Caco-2 (cell line): Measurements from ENCODE around the gene PUS7L. TPM values are rescaled to one million over a fixed set of nuclear protein-coding genes. Genes with fewer than 3 reads are reported as not detected.

ENCODE experiments used
- BruUV-seq: library from RNA; stranded (reverse); fragments of 400-500 nt; replicated peaks from 2 replicates; lab custom pipeline; 2021; lab: Mats Ljungman, UMichigan
- CTCF ChIA-PET: fragments of 300-600 bp; sonication (Branson Sonifier 250); formaldehyde crosslinking; loops from one replicate; lab custom pipeline; 2022; ENCODE audit warnings: antibody characterized with exemption; lab: Charles Lee
- POLR2A ChIA-PET: fragments of 300-600 bp; sonication (Branson Sonifier 250); formaldehyde crosslinking; loops from one replicate; lab custom pipeline; 2022; ENCODE audit warnings: antibody characterized with exemption; lab: Charles Lee
- DNase-seq, 2 experiments: peaks; one replicate each; pipeline versions ENCODE4 v3.0.0 to v3.0.0-alpha.2; 2020 to 2022
- H3K27me3 ChIP-seq: replicated peaks from 2 replicates; pipeline ENCODE4 v1.6.0; 2011; ENCODE audit warnings: low read length; ENCODE audit not compliant: control insufficient read depth, insufficient read depth
- H3K36me3 ChIP-seq: 2 replicates; pipeline ENCODE4 v1.5.1; 2011; ENCODE audit warnings: low read length; ENCODE audit not compliant: control insufficient read depth, insufficient read depth
- H3K4me1 ChIP-seq: fragments of 250-450 bp; sonication (Bioruptor Pico); 2 replicates; pipeline ENCODE4 v1.5.1; 2020; ENCODE audit warnings: mild to moderate bottlenecking
- H3K4me3 ChIP-seq: 2 replicates; pipeline ENCODE4 v1.5.1; 2011; ENCODE audit warnings: low read depth, mild to moderate bottlenecking, control low read depth, low read length
- H3K9me3 ChIP-seq: fragments of 250-450 bp; sonication (Bioruptor Pico); 2 replicates; pipeline ENCODE4 v1.5.1; 2020; ENCODE audit warnings: mild to moderate bottlenecking, moderate library complexity
- H3K27ac Mint-ChIP-seq: one replicate; pipeline ENCODE4 v1.8.0; 2022; ENCODE audit warnings: mixed read lengths; ENCODE audit not compliant: unreplicated experiment
- H3K27me3 Mint-ChIP-seq: one replicate; pipeline ENCODE4 v1.8.0; 2022; ENCODE audit warnings: mixed read lengths; ENCODE audit not compliant: insufficient read depth, unreplicated experiment
- H3K36me3 Mint-ChIP-seq: one replicate; pipeline ENCODE4 v1.8.0; 2022; ENCODE audit warnings: mild to moderate bottlenecking, mixed read lengths; ENCODE audit not compliant: insufficient read depth, unreplicated experiment
- H3K4me1 Mint-ChIP-seq: one replicate; pipeline ENCODE4 v1.8.0; 2022; ENCODE audit warnings: low read depth, mixed read lengths; ENCODE audit not compliant: unreplicated experiment
- H3K4me3 Mint-ChIP-seq: one replicate; pipeline ENCODE4 v1.8.0; 2022; ENCODE audit warnings: mild to moderate bottlenecking, moderate library complexity, mixed read lengths; ENCODE audit not compliant: unreplicated experiment
- H3K9me3 Mint-ChIP-seq: one replicate; pipeline ENCODE4 v1.8.0; 2022; ENCODE audit warnings: mixed read lengths; ENCODE audit not compliant: unreplicated experiment
- intact Hi-C: fragments of 100-400 bp; cut with micrococcal nuclease; formaldehyde crosslinking; loops from one replicate; pipeline ENCODE4 v1.10.0; 2022; ENCODE audit not compliant: unreplicated experiment
- total RNA-seq: library from RNA; stranded (reverse); gene quantifications from 2 replicates; pipeline ENCODE4 v1.2.3, GENCODE V29; 2022
- TF ChIP-seq, protein P1 (sequence below), 2 experiments: fragments of 200-600 bp in 1 of 2; IDR thresholded peaks; 1 replicate in 1 of 2; 2 replicates in 1 of 2; pipeline versions ENCODE4 v1.5.1 to v1.8.0; 2011 to 2022; ENCODE audit warnings: antibody characterized with exemption in 1 of 2, control low read depth in 1 of 2, inconsistent platforms in 1 of 2, low read depth in 1 of 2, low read length in 1 of 2, mild to moderate bottlenecking in 1 of 2, moderate library complexity in 1 of 2; ENCODE audit not compliant: insufficient read depth in 1 of 2, severe bottlenecking in 1 of 2, unreplicated experiment in 1 of 2

The PUS7L gene
- total RNA-seq, 1 experiment from 2014 or later, result 29.1 TPM

DNA sequence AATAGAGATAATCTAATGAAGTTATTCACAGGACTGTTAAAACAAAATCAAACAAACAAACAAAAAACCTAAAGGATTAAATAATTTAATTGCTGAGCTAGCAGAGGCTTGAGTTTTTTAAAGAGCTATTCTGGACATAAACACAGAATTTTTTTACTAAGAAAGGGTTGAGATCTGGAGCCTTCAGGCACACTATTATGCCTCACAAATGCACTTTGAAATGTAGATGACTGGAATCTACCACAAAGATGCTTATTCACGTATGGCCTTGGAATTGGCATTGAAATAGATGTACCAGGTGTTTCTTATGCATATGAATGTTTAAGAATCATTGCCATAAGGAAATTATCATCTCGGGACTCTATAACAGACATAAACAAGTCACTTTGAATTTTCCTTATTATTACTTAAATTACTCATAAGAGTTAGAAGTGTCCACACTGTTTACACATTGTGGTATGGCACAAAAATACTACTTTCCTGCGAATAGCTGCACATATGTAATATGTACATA lies 21.6 kb downstream of the PUS7L start:
- CTCF ChIA-PET, result no interaction called here
- Mint-ChIP-seq H3K36me3 (peaks cover 44% of the 10 kb centered on the region), H3K4me3 (no peak overlapping the region), H3K9me3 (no peaks in the 10 kb centered on the region), H3K27ac (no peak overlapping the region), H3K27me3 (no peaks in the 10 kb centered on the region), H3K4me1 (no peaks in the 10 kb centered on the region)
- POLR2A ChIA-PET, result no interaction called here
- no peaks in the 10 kb centered on the region for H3K27me3 ChIP-seq
- intact Hi-C loops, result no loop called here
- H3K4me1 ChIP-seq, result no peaks in the 10 kb centered on the region
- no peaks in the 10 kb centered on the region for H3K9me3 ChIP-seq
- peaks cover 1% of the 10 kb centered on the region; the same call in 1 of the 2 replicates for H3K36me3 ChIP-seq
- H3K4me3 ChIP-seq, result no peak overlapping the region
- no peak for DNase-seq
- BruUV-seq, result no TSS peak
- TF ChIP-seq, protein P1, sequence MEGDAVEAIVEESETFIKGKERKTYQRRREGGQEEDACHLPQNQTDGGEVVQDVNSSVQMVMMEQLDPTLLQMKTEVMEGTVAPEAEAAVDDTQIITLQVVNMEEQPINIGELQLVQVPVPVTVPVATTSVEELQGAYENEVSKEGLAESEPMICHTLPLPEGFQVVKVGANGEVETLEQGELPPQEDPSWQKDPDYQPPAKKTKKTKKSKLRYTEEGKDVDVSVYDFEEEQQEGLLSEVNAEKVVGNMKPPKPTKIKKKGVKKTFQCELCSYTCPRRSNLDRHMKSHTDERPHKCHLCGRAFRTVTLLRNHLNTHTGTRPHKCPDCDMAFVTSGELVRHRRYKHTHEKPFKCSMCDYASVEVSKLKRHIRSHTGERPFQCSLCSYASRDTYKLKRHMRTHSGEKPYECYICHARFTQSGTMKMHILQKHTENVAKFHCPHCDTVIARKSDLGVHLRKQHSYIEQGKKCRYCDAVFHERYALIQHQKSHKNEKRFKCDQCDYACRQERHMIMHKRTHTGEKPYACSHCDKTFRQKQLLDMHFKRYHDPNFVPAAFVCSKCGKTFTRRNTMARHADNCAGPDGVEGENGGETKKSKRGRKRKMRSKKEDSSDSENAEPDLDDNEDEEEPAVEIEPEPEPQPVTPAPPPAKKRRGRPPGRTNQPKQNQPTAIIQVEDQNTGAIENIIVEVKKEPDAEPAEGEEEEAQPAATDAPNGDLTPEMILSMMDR (IDR thresholded peaks at IDR 0.05; ENCODE audit: insufficient read depth in 1 of 2, low read depth in 1 of 2, low read length in 1 of 2, severe bottlenecking in 1 of 2, unreplicated experiment in 1 of 2), result no peak

DNA sequence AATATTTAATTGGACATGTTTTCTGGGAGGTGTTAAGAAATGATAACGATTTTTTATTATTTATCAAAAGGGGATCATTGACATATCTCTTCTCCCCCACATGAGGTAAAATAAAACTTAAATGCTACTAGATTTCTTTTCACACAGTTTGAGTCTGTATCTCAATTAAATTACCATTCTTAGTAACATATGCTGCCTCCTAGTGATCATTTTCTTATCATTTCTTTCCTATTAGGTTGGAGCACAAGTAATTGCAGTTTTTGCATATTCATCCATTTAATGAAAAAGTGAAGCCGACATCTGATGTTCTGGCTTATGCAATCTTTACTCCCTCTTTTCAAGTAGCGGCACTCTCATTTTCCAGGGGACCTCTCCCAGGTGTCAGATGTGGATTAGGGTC lies 24.9 kb downstream of the PUS7L start:
- H3K9me3 Mint-ChIP-seq, result no peaks in the 10 kb centered on the region
- H3K27ac Mint-ChIP-seq, result no peak overlapping the region
- TF ChIP-seq, protein P1 (IDR thresholded peaks at IDR 0.05; ENCODE audit: insufficient read depth in 1 of 2, low read depth in 1 of 2, low read length in 1 of 2, severe bottlenecking in 1 of 2, unreplicated experiment in 1 of 2), result no peak
- no peaks in the 10 kb centered on the region for H3K9me3 ChIP-seq
- peaks cover 1% of the 10 kb centered on the region; the same call in 1 of the 2 replicates for H3K36me3 ChIP-seq
- H3K27me3 ChIP-seq, result no peaks in the 10 kb centered on the region
- intact Hi-C loops, result no loop called here
- H3K4me1 ChIP-seq, result no peaks in the 10 kb centered on the region
- peaks cover 40% of the 10 kb centered on the region for H3K36me3 Mint-ChIP-seq
- no peak for DNase-seq
- ChIA-PET CTCF (no interaction called here), POLR2A (no interaction called here)
- H3K4me3 Mint-ChIP-seq, result no peak overlapping the region
- H3K4me3 ChIP-seq, result no peak overlapping the region
- no peaks in the 10 kb centered on the region for H3K4me1 Mint-ChIP-seq
- H3K27me3 Mint-ChIP-seq, result no peaks in the 10 kb centered on the region
- no TSS peak for BruUV-seq

DNA sequence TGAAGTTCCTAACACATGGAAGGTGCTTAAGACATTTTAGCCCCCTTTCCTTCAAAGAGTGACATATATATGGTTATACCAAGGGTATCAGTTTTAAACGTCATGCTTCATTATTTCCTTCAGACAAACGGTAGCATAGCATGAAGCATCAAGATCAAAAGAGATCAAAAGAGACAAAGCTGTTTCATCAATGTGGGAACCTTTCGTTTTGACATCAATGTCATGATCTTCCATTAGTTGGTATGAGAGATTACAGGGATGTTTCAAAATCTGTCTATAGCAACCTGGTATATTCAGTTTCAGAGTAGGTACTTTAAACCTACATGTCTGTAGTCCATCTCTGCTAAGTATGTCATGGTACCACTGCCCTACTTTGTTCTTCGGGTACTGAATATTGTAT lies 28.3 kb downstream of the PUS7L start:
- no peaks in the 10 kb centered on the region for H3K4me1 ChIP-seq
- no peak overlapping the region for H3K4me3 Mint-ChIP-seq
- no peaks in the 10 kb centered on the region for H3K9me3 Mint-ChIP-seq
- H3K4me3 ChIP-seq, result no peak overlapping the region
- ChIA-PET CTCF (no interaction called here), POLR2A (no interaction called here)
- no peaks in the 10 kb centered on the region for H3K4me1 Mint-ChIP-seq
- DNase-seq, result no peak
- no peaks in the 10 kb centered on the region for H3K27me3 ChIP-seq
- H3K27ac Mint-ChIP-seq, result no peak overlapping the region
- H3K36me3 Mint-ChIP-seq, result peaks cover 29% of the 10 kb centered on the region
- no peaks in the 10 kb centered on the region for H3K27me3 Mint-ChIP-seq
- intact Hi-C loops, result no loop called here
- H3K9me3 ChIP-seq, result no peaks in the 10 kb centered on the region
- TF ChIP-seq, protein P1 (IDR thresholded peaks at IDR 0.05; ENCODE audit: insufficient read depth in 1 of 2, low read depth in 1 of 2, low read length in 1 of 2, severe bottlenecking in 1 of 2, unreplicated experiment in 1 of 2), result no peak
- BruUV-seq, result no TSS peak
- peaks cover 1% of the 10 kb centered on the region; the same call in 1 of the 2 replicates for H3K36me3 ChIP-seq
